Measurements from ENCODE around the gene PGPEP1. TPM values are rescaled to one million over a fixed set of nuclear protein-coding genes. Genes with fewer than 3 reads are reported as not detected.

PGPEP1 gene
- total RNA-seq, 5 donors from 2014 or later (not counting 1 experiment from before 2014, with no cell fraction given) = 35.7 to 52.6 (median 45.1) TPM

- H3K4me3 ChIP-seq (ENCODE audit: control insufficient read depth in 1 of 2, extremely low read depth in 1 of 2, low read length in 1 of 2) = no peak overlapping the region
- Mint-ChIP-seq H3K4me1 (peaks cover 28 to 42% (median 39%) of the 10 kb centered on the region in 3 donors), H3K36me3 (no peaks in the 10 kb centered on the region), H3K4me3 (no peak overlapping the region), H3K9me3 (no peaks in the 10 kb centered on the region), H3K27me3 (peaks cover 14 to 21% of the 10 kb centered on the region in 2 donors), H3K27ac (no peak overlapping the region)
- H3K9me3 ChIP-seq = no peaks in the 10 kb centered on the region
- POLR2A ChIA-PET = no interaction called here
- H3K36me3 ChIP-seq (ENCODE audit: control insufficient read depth in 2 of 2, extremely low read depth in 1 of 2, insufficient read depth in 1 of 2, low read length in 1 of 2) = no peaks in the 10 kb centered on the region
- ATAC-seq (replicated peaks in 1 of 4) (no peak), DNase-seq (no peak)
- peaks cover 0 to 43% of the 10 kb centered on the region in 2 experiments for H3K27me3 ChIP-seq (replicated peaks in 1 of 2; ENCODE audit: control insufficient read depth in 2 of 2, extremely low read depth in 1 of 2, insufficient read depth in 2 of 2, low read length in 1 of 2)
- peaks cover 13 to 44% of the 10 kb centered on the region in 2 experiments for H3K4me1 ChIP-seq (ENCODE audit: control insufficient read depth in 1 of 2, extremely low read depth in 1 of 2, insufficient read depth in 2 of 2, low read length in 2 of 2)
- 90% methylated on average over 8 of the region's 16 CpGs for WGBS (ENCODE audit: insufficient coverage)
- no peak overlapping the region for H3K27ac ChIP-seq (ENCODE audit: low read length)
- CTCF ChIA-PET = interaction anchor here (0.6 to 2.5 kb wide), 3 partner anchors 10 to 303 kb away, joined by 3 to 7 read pairs (median 6); no protein-coding TSS in a partner anchor
These were observed 72.3 kb downstream of the PGPEP1 start for GRCh38 chr19:18412610-18413239.

DNA sequence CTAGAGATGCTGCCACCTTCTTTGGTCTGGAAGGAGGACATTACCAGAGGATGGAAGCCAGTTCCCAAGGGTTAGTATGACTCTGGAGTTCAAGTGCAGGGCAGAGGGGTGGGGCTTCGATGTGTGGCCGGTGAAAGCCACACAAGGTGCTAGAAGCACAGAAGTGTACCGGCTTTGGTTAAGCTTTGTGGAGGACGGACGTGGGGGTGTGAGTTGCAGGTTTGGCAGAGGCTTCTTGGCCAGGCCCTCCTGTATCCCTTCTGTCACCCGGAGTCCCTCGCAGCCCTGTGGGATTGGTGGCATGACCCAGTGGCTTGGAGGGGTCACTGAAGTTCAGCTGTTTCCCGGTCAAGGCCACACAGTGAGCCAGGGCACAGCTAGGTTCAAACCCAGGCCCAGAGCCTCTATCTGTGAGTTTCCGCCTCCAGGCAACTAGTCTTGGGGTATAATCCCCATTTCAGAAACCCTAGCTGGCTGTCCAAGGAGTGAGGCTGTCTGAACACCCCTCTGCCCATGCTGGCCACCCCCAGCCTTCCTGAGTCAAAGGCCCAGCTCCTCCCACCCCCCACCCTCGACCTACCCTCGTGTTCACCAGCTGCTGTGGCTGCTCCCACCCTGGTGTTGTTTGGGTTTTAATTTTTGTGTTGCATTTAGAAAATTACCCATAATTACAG lies 74.2 kb downstream of the PGPEP1 start:
- Histone ChIP-seq H3K27ac (ENCODE audit: low read length) (peak overlapping the region; percentile 49), H3K9me3 (no peaks in the 10 kb centered on the region), H3K36me3 (ENCODE audit: control insufficient read depth in 2 of 2, extremely low read depth in 1 of 2, insufficient read depth in 1 of 2, low read length in 1 of 2) (no peaks in the 10 kb centered on the region), H3K27me3 (replicated peaks in 1 of 2; ENCODE audit: control insufficient read depth in 2 of 2, extremely low read depth in 1 of 2, insufficient read depth in 2 of 2, low read length in 1 of 2) (peaks cover 0 to 56% of the 10 kb centered on the region in 2 experiments), H3K4me1 (ENCODE audit: control insufficient read depth in 1 of 2, extremely low read depth in 1 of 2, insufficient read depth in 2 of 2, low read length in 2 of 2) (peaks cover 24 to 57% of the 10 kb centered on the region in 2 experiments), H3K4me3 (ENCODE audit: control insufficient read depth in 1 of 2, extremely low read depth in 1 of 2, low read length in 1 of 2) (no peak overlapping the region)
- ATAC-seq (replicated peaks in 1 of 4) (no peak), DNase-seq (peak in 1 of 35 experiments; percentile 40)
- peak overlapping the region; percentile 66 to 78 for H3K27ac Mint-ChIP-seq
- no peaks in the 10 kb centered on the region for H3K36me3 Mint-ChIP-seq
- ChIA-PET CTCF (interaction anchor here in 1 of 2 donors (0.6 to 1.7 kb wide), 3 partner anchors 25 to 459 kb away, joined by 3 to 6 read pairs (median 4); no protein-coding TSS in a partner anchor), POLR2A (no interaction called here)
- H3K4me1 Mint-ChIP-seq = peaks cover 40 to 55% (median 52%) of the 10 kb centered on the region in 3 donors
- WGBS (ENCODE audit: insufficient coverage) = 20% methylated on average over 9 of the region's 11 CpGs
- H3K27me3 Mint-ChIP-seq = peaks cover 24 to 27% of the 10 kb centered on the region in 2 donors
- peak overlapping the region in 1 of 3 donors; percentile 89 for H3K4me3 Mint-ChIP-seq
- no peaks in the 10 kb centered on the region for H3K9me3 Mint-ChIP-seq

- Histone ChIP-seq H3K4me1 (ENCODE audit: control insufficient read depth in 1 of 2, extremely low read depth in 1 of 2, insufficient read depth in 2 of 2, low read length in 2 of 2) (peaks cover 24 to 62% of the 10 kb centered on the region in 2 experiments), H3K36me3 (ENCODE audit: control insufficient read depth in 2 of 2, extremely low read depth in 1 of 2, insufficient read depth in 1 of 2, low read length in 1 of 2) (no peaks in the 10 kb centered on the region), H3K27ac (ENCODE audit: low read length) (peak overlapping the region; percentile 49), H3K27me3 (replicated peaks in 1 of 2; ENCODE audit: control insufficient read depth in 2 of 2, extremely low read depth in 1 of 2, insufficient read depth in 2 of 2, low read length in 1 of 2) (peaks cover 0 to 56% of the 10 kb centered on the region in 2 experiments), H3K4me3 (ENCODE audit: control insufficient read depth in 1 of 2, extremely low read depth in 1 of 2, low read length in 1 of 2) (peak overlapping the region in 1 of 2 donors; percentile 18), H3K9me3 (no peaks in the 10 kb centered on the region)
- ATAC-seq (replicated peaks in 1 of 4) (no peak), DNase-seq (no peak)
- Mint-ChIP-seq H3K4me1 (peaks cover 42 to 59% (median 54%) of the 10 kb centered on the region in 3 donors), H3K4me3 (peak overlapping the region; percentile 6 to 89 (median 21)), H3K36me3 (no peaks in the 10 kb centered on the region), H3K9me3 (no peaks in the 10 kb centered on the region), H3K27me3 (peaks cover 24 to 27% of the 10 kb centered on the region in 2 donors), H3K27ac (peak overlapping the region; percentile 28 to 74)
- CTCF ChIA-PET = interaction anchor here in 1 of 2 donors (1.7 kb wide), 1 partner anchor 26 kb away, joined by 6 read pairs; no protein-coding TSS in a partner anchor
- 26% methylated on average over 11 of the region's 25 CpGs for WGBS (ENCODE audit: insufficient coverage)
- POLR2A ChIA-PET = interaction anchor here in 1 of 2 donors (0.6 kb wide), 1 partner anchor 70 kb away, joined by 3 read pairs; no protein-coding TSS in a partner anchor
These were observed 74.9 kb downstream of the PGPEP1 start for GRCh38 chr19:18415178-18415867.

DNA sequence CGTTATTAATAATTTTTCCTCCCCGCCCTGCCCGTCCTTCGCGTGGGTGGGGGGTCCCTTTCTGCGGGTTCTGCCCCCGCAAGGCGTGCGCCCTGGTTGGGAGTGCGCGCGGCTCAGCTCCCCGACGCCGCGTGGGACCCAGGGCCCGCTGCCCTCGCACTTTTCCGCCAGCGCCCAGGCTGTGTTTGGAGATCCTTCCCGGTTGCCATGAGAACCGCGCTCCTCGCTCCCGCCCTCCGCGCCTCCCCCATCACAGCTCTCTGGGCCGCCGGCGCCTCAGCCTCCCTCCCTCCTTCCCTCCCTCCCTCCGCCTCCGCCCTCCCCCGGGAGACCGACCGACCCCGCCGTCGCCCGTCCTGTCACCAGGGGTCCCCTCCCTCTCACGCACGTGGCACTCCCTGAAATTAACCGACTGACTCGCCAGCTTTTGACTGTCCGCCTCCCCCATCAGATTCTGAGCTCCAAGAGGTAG lies 76.4 kb downstream of the PGPEP1 start:
- WGBS (ENCODE audit: insufficient coverage) = 1% methylated on average over 36 of the region's 44 CpGs
- H3K4me3 Mint-ChIP-seq = peak overlapping the region; percentile 67 to 89 (median 74)
- no peaks in the 10 kb centered on the region for H3K9me3 ChIP-seq
- DNase-seq = peak in 27 of 35 experiments; percentile 33 to 83 (median 50)
- peaks cover 52 to 66% (median 64%) of the 10 kb centered on the region in 3 donors for H3K4me1 Mint-ChIP-seq
- peak overlapping the region in 1 of 2 donors; percentile 48 for H3K27ac Mint-ChIP-seq
- no peaks in the 10 kb centered on the region for H3K36me3 Mint-ChIP-seq
- H3K9me3 Mint-ChIP-seq = no peaks in the 10 kb centered on the region
- ChIA-PET POLR2A (interaction anchor here (0.6 to 0.9 kb wide), 2 partner anchors 12 to 139 kb away, joined by 3 to 4 read pairs; no protein-coding TSS in a partner anchor), CTCF (interaction anchor here in 1 of 2 donors (0.6 kb wide), 2 partner anchors 176 to 328 kb away, joined by 4 read pairs; no protein-coding TSS in a partner anchor)
- H3K36me3 ChIP-seq (ENCODE audit: control insufficient read depth in 2 of 2, extremely low read depth in 1 of 2, insufficient read depth in 1 of 2, low read length in 1 of 2) = no peaks in the 10 kb centered on the region
- peaks cover 29 to 73% of the 10 kb centered on the region in 2 experiments for H3K4me1 ChIP-seq (ENCODE audit: control insufficient read depth in 1 of 2, extremely low read depth in 1 of 2, insufficient read depth in 2 of 2, low read length in 2 of 2)
- peaks cover 23 to 24% of the 10 kb centered on the region in 2 donors for H3K27me3 Mint-ChIP-seq
- H3K27ac ChIP-seq (ENCODE audit: low read length) = peak overlapping the region; percentile 58
- H3K27me3 ChIP-seq (replicated peaks in 1 of 2; ENCODE audit: control insufficient read depth in 2 of 2, extremely low read depth in 1 of 2, insufficient read depth in 2 of 2, low read length in 1 of 2) = peaks cover 0 to 53% of the 10 kb centered on the region in 2 experiments
- H3K4me3 ChIP-seq (ENCODE audit: control insufficient read depth in 1 of 2, extremely low read depth in 1 of 2, low read length in 1 of 2) = peak overlapping the region; percentile 40 to 58
- peak in 1 of 4 experiments; percentile 28 for ATAC-seq (replicated peaks in 1 of 4)

- ChIA-PET CTCF (interaction anchor here in 1 of 2 donors (0.6 kb wide), 2 partner anchors 177 to 328 kb away, joined by 4 read pairs; no protein-coding TSS in a partner anchor), POLR2A (interaction anchor here (0.6 to 0.9 kb wide), 2 partner anchors 11 to 138 kb away, joined by 3 to 4 read pairs; no protein-coding TSS in a partner anchor)
- no peaks in the 10 kb centered on the region for H3K36me3 ChIP-seq (ENCODE audit: control insufficient read depth in 2 of 2, extremely low read depth in 1 of 2, insufficient read depth in 1 of 2, low read length in 1 of 2)
- Mint-ChIP-seq H3K36me3 (no peaks in the 10 kb centered on the region), H3K4me1 (peaks cover 58 to 73% (median 70%) of the 10 kb centered on the region in 3 donors), H3K27ac (peak overlapping the region; percentile 48 to 88), H3K9me3 (no peaks in the 10 kb centered on the region), H3K27me3 (peaks cover 23 to 24% of the 10 kb centered on the region in 2 donors), H3K4me3 (peak overlapping the region; percentile 77 to 89 (median 81))
- H3K4me3 ChIP-seq (ENCODE audit: control insufficient read depth in 1 of 2, extremely low read depth in 1 of 2, low read length in 1 of 2) = peak overlapping the region; percentile 40 to 58
- H3K4me1 ChIP-seq (ENCODE audit: control insufficient read depth in 1 of 2, extremely low read depth in 1 of 2, insufficient read depth in 2 of 2, low read length in 2 of 2) = peaks cover 34 to 80% of the 10 kb centered on the region in 2 experiments
- H3K27ac ChIP-seq (ENCODE audit: low read length) = peak overlapping the region; percentile 66
- WGBS (ENCODE audit: insufficient coverage) = 0% methylated on average over 37 of the region's 53 CpGs
- peaks cover 0 to 52% of the 10 kb centered on the region in 2 experiments for H3K27me3 ChIP-seq (replicated peaks in 1 of 2; ENCODE audit: control insufficient read depth in 2 of 2, extremely low read depth in 1 of 2, insufficient read depth in 2 of 2, low read length in 1 of 2)
- ATAC-seq (replicated peaks in 1 of 4) (no peak), DNase-seq (peak in 1 of 35 experiments; percentile 49)
- H3K9me3 ChIP-seq = no peaks in the 10 kb centered on the region
These were observed 77.0 kb downstream of the PGPEP1 start for GRCh38 chr19:18417250-18418028.
